Fibroblast of lung (primary cell): ENCODE measurements around the gene SMLR1. TPM values are rescaled to one million over a fixed set of nuclear protein-coding genes. Genes with fewer than 3 reads are reported as not detected.

ENCODE experiments used
- DNase-seq, 2 donors: peaks; one replicate each; pipeline versions ENCODE4 v3.0.0 to v3.0.0-alpha.2; 2010; ENCODE audit warnings: low read depth in 2 of 2
- H2AFZ ChIP-seq: 2 replicates; pipeline ENCODE4 v1.5.1; 2012; ENCODE audit warnings: low read length, control low read depth, inconsistent platforms
- H3K27ac ChIP-seq: 2 replicates; pipeline ENCODE4 v1.5.1; 2011; ENCODE audit warnings: low read length, control low read depth; ENCODE audit not compliant: insufficient read depth
- H3K27me3 ChIP-seq: 2 replicates; pipeline ENCODE4 v1.5.1; 2011; ENCODE audit warnings: mild to moderate bottlenecking, low read length; ENCODE audit not compliant: control insufficient read depth, insufficient read depth
- H3K36me3 ChIP-seq: 2 replicates; pipeline ENCODE4 v1.5.1; 2011; ENCODE audit warnings: low read length; ENCODE audit not compliant: control insufficient read depth, insufficient read depth
- H3K4me1 ChIP-seq: 2 replicates; pipeline ENCODE4 v1.5.1; 2011; ENCODE audit warnings: low read length; ENCODE audit not compliant: control insufficient read depth, insufficient read depth; ENCODE audit errors: extremely low read depth
- H3K4me2 ChIP-seq: 2 replicates; pipeline ENCODE4 v1.5.1; 2011; ENCODE audit warnings: low read length, control low read depth; ENCODE audit not compliant: insufficient read depth; ENCODE audit errors: extremely low read depth
- H3K4me3 ChIP-seq, 4 experiments: fragments of 200-600 bp in 1 of 4; sonication (generic) in 1 of 4; replicated peaks in 1 of 4; 2 replicates each; pipeline ENCODE4 v1.5.1; 2011 to 2016; ENCODE audit warnings: low read length in 4 of 4, low read depth in 3 of 4, mild to moderate bottlenecking in 3 of 4, control low read depth in 2 of 4, inconsistent platforms in 1 of 4, mixed read lengths in 1 of 4; ENCODE audit not compliant: insufficient read depth in 1 of 4; ENCODE audit errors: control extremely low read depth in 1 of 4
- H3K79me2 ChIP-seq: 2 replicates; pipeline ENCODE4 v1.5.1; 2012; ENCODE audit warnings: mild to moderate bottlenecking, low read length, inconsistent platforms; ENCODE audit not compliant: control insufficient read depth, insufficient read depth
- H3K9ac ChIP-seq: 2 replicates; pipeline ENCODE4 v1.5.1; 2011; ENCODE audit warnings: mild to moderate bottlenecking, low read length, control low read depth; ENCODE audit not compliant: insufficient read depth
- H3K9me3 ChIP-seq: 2 replicates; pipeline ENCODE4 v1.5.1; 2012; ENCODE audit warnings: low read depth, low read length; ENCODE audit not compliant: control insufficient read depth, insufficient read depth
- H4K20me1 ChIP-seq: 2 replicates; pipeline ENCODE4 v1.5.1; 2011; ENCODE audit warnings: low read length; ENCODE audit not compliant: control insufficient read depth, insufficient read depth; ENCODE audit errors: extremely low read depth
- EZH2 ChIP-seq: IDR thresholded peaks from 2 replicates; pipeline ENCODE4 v1.5.1; 2012; ENCODE audit warnings: low read length, control low read depth, mild to moderate bottlenecking; ENCODE audit errors: missing control alignments
- polyA plus RNA-seq, 2 donors: library from polyadenylated mRNA; depleted of rRNA in 1 of 2; stranded (reverse) in 1 of 2; unstranded in 1 of 2; fragments of >200 nt; gene quantifications; 2 replicates each; pipeline ENCODE4 v1.2.1, GENCODE V29; 2011 to 2012; ENCODE audit warnings: missing spikeins in 1 of 2
- total RNA-seq: library from RNA; depleted of rRNA; stranded (reverse); fragments of >200 nt; gene quantifications from 2 replicates; pipeline ENCODE4 v1.2.1, GENCODE V29; 2014
- TF ChIP-seq, protein P1 (sequence below), 2 donors: IDR thresholded peaks in 1 of 2; conservative IDR thresholded peaks in 1 of 2; 1 replicate in 1 of 2; 2 replicates in 1 of 2; pipeline ENCODE4 v1.5.1; 2011 to 2012; ENCODE audit warnings: low read length in 2 of 2, control low read depth in 1 of 2, inconsistent platforms in 1 of 2, low read depth in 1 of 2, mild to moderate bottlenecking in 1 of 2

Gene SMLR1
- total and polyA plus RNA-seq, 2 donors (not counting 1 experiment from before 2014, with no cell fraction given) = not detected

DNA sequence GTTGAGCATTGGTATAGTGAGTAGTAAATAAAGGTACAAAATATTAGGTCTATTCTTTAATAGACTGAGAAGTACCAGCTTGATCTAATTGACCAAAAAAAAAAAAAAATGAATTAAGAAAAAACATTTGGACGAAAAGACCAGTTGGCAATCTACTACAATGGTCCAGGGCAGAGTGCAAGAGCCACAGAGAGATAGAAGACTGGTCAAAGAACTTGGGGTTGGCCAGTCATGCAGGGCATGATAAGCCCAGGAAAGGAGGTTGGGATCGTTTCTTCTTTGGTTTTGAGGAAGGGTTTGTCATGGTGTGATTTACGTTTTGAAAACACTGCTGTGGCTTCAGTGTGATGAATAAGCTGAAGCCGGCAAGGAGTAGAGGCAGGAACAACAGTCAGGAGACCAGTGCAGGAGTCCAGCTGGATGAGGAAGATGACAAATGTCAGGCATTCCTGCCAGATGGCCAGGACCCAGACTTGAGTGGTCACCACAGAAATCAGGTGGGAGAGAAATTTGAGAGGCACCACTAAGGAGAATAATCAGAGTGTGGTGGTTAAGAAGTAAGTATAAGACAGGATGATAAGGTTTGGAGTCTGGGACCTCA, 14.0 kb downstream of the SMLR1 start:
- no peak for TF ChIP-seq EZH2
- TF ChIP-seq, protein P1, sequence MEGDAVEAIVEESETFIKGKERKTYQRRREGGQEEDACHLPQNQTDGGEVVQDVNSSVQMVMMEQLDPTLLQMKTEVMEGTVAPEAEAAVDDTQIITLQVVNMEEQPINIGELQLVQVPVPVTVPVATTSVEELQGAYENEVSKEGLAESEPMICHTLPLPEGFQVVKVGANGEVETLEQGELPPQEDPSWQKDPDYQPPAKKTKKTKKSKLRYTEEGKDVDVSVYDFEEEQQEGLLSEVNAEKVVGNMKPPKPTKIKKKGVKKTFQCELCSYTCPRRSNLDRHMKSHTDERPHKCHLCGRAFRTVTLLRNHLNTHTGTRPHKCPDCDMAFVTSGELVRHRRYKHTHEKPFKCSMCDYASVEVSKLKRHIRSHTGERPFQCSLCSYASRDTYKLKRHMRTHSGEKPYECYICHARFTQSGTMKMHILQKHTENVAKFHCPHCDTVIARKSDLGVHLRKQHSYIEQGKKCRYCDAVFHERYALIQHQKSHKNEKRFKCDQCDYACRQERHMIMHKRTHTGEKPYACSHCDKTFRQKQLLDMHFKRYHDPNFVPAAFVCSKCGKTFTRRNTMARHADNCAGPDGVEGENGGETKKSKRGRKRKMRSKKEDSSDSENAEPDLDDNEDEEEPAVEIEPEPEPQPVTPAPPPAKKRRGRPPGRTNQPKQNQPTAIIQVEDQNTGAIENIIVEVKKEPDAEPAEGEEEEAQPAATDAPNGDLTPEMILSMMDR (conservative IDR thresholded peaks at IDR 0.05 in 1 of 2, IDR thresholded peaks at IDR 0.05 in 1 of 2; ENCODE audit: low read depth in 1 of 2, low read length in 2 of 2) = no peak
- Histone ChIP-seq H3K4me3 (no peak overlapping the region), H3K4me2 (no peak overlapping the region), H3K4me1 (peaks cover 2% of the 10 kb centered on the region), H3K27me3 (no peaks in the 10 kb centered on the region), H3K9ac (no peak overlapping the region), H3K79me2 (no peaks in the 10 kb centered on the region), H3K27ac (no peak overlapping the region), H3K9me3 (no peaks in the 10 kb centered on the region), H2AFZ (no peak overlapping the region), H3K36me3 (no peaks in the 10 kb centered on the region), H4K20me1 (no peaks in the 10 kb centered on the region)
- DNase-seq = peak in 1 of 2 donors; percentile 86

DNA sequence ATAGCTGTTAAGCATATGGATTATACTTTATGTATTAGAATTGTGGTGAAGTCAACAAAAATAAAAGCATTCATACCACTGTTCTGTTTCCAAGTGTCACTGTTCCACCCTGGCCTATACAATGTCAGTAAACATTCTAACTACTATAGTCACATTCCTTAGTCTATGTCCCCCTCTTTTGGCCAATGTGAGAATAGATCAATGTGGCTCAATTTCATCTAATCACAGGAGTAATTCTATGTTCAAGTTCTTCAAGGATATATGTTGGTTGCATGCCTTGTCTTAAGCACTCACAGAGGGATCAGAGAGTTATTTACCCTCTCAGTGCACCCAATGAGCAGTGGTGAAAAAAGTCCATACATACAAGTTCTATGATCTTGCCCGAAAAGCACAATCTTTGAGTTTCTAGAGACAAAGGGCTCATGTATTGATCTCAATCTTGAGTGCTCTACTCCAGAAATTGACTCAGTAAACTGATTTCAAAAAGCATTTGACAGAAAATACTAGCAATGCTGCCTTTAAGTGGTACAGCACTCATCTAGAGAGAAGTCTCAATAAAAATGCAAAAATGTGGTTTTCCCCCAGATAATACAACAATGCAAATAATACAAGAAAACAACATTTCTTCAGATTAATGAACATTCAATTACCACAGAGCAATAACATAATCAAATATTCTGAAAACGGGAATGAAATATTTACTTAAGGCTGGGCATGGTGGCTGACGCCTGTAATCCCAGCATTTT, 16.5 kb downstream of the SMLR1 start:
- Histone ChIP-seq H3K4me1 (peaks cover 2% of the 10 kb centered on the region), H3K36me3 (no peaks in the 10 kb centered on the region), H3K27me3 (no peaks in the 10 kb centered on the region), H4K20me1 (no peaks in the 10 kb centered on the region), H3K79me2 (no peaks in the 10 kb centered on the region), H3K4me2 (no peak overlapping the region), H3K4me3 (no peak overlapping the region), H3K9me3 (no peaks in the 10 kb centered on the region), H3K27ac (no peak overlapping the region), H3K9ac (no peak overlapping the region), H2AFZ (no peak overlapping the region)
- DNase-seq = peak; percentile 37 to 58
- TF ChIP-seq, protein P1 (conservative IDR thresholded peaks at IDR 0.05 in 1 of 2, IDR thresholded peaks at IDR 0.05 in 1 of 2; ENCODE audit: low read depth in 1 of 2, low read length in 2 of 2) = peak; percentile 50 to 55
- TF ChIP-seq EZH2 = no peak

DNA sequence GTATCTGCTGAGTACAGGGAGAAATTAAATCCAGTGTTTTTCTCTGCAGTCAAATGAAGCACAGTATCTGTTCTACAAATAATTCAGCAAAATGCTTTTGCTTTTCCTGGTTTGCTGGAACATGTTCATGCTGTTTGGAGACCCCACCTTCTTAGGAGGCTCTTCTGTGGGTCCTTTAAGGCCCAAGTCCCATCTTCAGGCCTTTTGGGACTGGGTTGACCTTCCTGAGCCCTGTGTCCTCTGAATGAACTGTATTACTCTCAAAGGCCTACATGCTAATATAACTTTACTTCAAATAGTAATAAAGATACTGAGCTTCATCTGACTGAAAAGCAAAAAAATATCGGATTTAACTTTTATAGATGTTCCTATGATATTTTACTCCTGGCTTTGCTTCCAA, 19.3 kb downstream of the SMLR1 start:
- no peaks in the 10 kb centered on the region for H3K36me3 ChIP-seq
- no peaks in the 10 kb centered on the region for H4K20me1 ChIP-seq
- H3K9me3 ChIP-seq = no peaks in the 10 kb centered on the region
- H3K4me3 ChIP-seq = no peak overlapping the region
- H3K27me3 ChIP-seq = no peaks in the 10 kb centered on the region
- no peak for DNase-seq
- no peak for TF ChIP-seq EZH2
- TF ChIP-seq, protein P1 (conservative IDR thresholded peaks at IDR 0.05 in 1 of 2, IDR thresholded peaks at IDR 0.05 in 1 of 2; ENCODE audit: low read depth in 1 of 2, low read length in 2 of 2) = no peak
- no peaks in the 10 kb centered on the region for H3K4me1 ChIP-seq
- no peak overlapping the region for H2AFZ ChIP-seq
- no peak overlapping the region for H3K27ac ChIP-seq
- no peaks in the 10 kb centered on the region for H3K79me2 ChIP-seq
- H3K4me2 ChIP-seq = no peak overlapping the region
- no peak overlapping the region for H3K9ac ChIP-seq
